Measurements from ENCODE around the gene PITX1. TPM values are rescaled to one million over a fixed set of nuclear protein-coding genes. Genes with fewer than 3 reads are reported as not detected.

Gene PITX1
- polyA plus RNA-seq, 3 donors: not detected

- Histone ChIP-seq H3K9ac (ENCODE audit: insufficient read depth, low read length, poor library complexity, severe bottlenecking) (no peak overlapping the region), H3K4me1 (ENCODE audit: control insufficient read depth in 1 of 2, insufficient read depth in 2 of 2, low read length in 2 of 2) (no peaks in the 10 kb centered on the region), H4K20me1 (ENCODE audit: insufficient read depth, low read length) (no peaks in the 10 kb centered on the region), H3K27ac (ENCODE audit: low read depth in 1 of 2, low read length in 2 of 2) (no peak overlapping the region), H3K4me3 (replicated peaks in 1 of 3; ENCODE audit: low read depth in 2 of 3, low read length in 3 of 3) (no peak overlapping the region), H2AFZ (ENCODE audit: insufficient read depth, low read depth, low read length, poor library complexity, severe bottlenecking) (no peak overlapping the region), H3K4me2 (replicated peaks; ENCODE audit: extremely low read depth, low read length, poor library complexity, severe bottlenecking) (no peak overlapping the region), H3K36me3 (replicated peaks in 1 of 2; ENCODE audit: control insufficient read depth in 1 of 2, insufficient read depth in 2 of 2, low read length in 2 of 2) (no peaks in the 10 kb centered on the region), H3K9me3 (replicated peaks in 1 of 2; ENCODE audit: control insufficient read depth in 1 of 2, insufficient read depth in 1 of 2, low read length in 2 of 2) (peaks cover 0 to 3% of the 10 kb centered on the region in 2 donors), H3K79me2 (ENCODE audit: insufficient read depth, low read length) (no peaks in the 10 kb centered on the region), H3K27me3 (ENCODE audit: control insufficient read depth in 2 of 2, insufficient read depth in 2 of 2, low read length in 2 of 2) (peaks cover 24 to 61% of the 10 kb centered on the region in 2 donors)
- H3K9me3 Mint-ChIP-seq: peaks cover 0 to 2% (median 0%) of the 10 kb centered on the region in 7 donors
- no peak for DNase-seq
- H3K27me3 Mint-ChIP-seq (ENCODE audit: low read depth in 3 of 3): peaks cover 59 to 76% (median 66%) of the 10 kb centered on the region in 3 donors
- TF ChIP-seq CTCF (IDR thresholded peaks at IDR 0.05): no peak
- peak overlapping the region in 1 of 2 donors; percentile 32 for H3K4me3 Mint-ChIP-seq
- no peaks in the 10 kb centered on the region for H3K36me3 Mint-ChIP-seq
- 75% methylated on average over 8 of the region's 8 CpGs for WGBS (ENCODE audit: insufficient coverage)
- H3K4me1 Mint-ChIP-seq: peaks cover 4% of the 10 kb centered on the region
- intact Hi-C loops (cut with micrococcal nuclease): no loop called here
- H3K27ac Mint-ChIP-seq: no peak overlapping the region
These were observed 20.0 kb upstream of the PITX1 start for GRCh38 chr5:135053989-135054388.

- H3K36me3 ChIP-seq (replicated peaks in 1 of 2; ENCODE audit: control insufficient read depth in 1 of 2, insufficient read depth in 2 of 2, low read length in 2 of 2): no peaks in the 10 kb centered on the region
- Mint-ChIP-seq H3K36me3 (no peaks in the 10 kb centered on the region), H3K27ac (no peak overlapping the region), H3K4me1 (peaks cover 4% of the 10 kb centered on the region), H3K4me3 (peak overlapping the region in 1 of 2 donors; percentile 62), H3K9me3 (peaks cover 0 to 2% (median 0%) of the 10 kb centered on the region in 7 donors), H3K27me3 (ENCODE audit: low read depth in 3 of 3) (peaks cover 64 to 81% (median 72%) of the 10 kb centered on the region in 3 donors)
- no peak overlapping the region for H3K27ac ChIP-seq (ENCODE audit: low read depth in 1 of 2, low read length in 2 of 2)
- H3K9ac ChIP-seq (ENCODE audit: insufficient read depth, low read length, poor library complexity, severe bottlenecking): no peak overlapping the region
- 50% methylated on average over 1 of the region's 3 CpGs for WGBS (ENCODE audit: insufficient coverage)
- no peak for DNase-seq
- no peak overlapping the region for H3K4me2 ChIP-seq (replicated peaks; ENCODE audit: extremely low read depth, low read length, poor library complexity, severe bottlenecking)
- H3K4me3 ChIP-seq (replicated peaks in 1 of 3; ENCODE audit: low read depth in 2 of 3, low read length in 3 of 3): no peak overlapping the region
- no peak for TF ChIP-seq CTCF (IDR thresholded peaks at IDR 0.05)
- H2AFZ ChIP-seq (ENCODE audit: insufficient read depth, low read depth, low read length, poor library complexity, severe bottlenecking): no peak overlapping the region
- peaks cover 0 to 3% of the 10 kb centered on the region in 2 donors for H3K9me3 ChIP-seq (replicated peaks in 1 of 2; ENCODE audit: control insufficient read depth in 1 of 2, insufficient read depth in 1 of 2, low read length in 2 of 2)
- intact Hi-C loops (cut with micrococcal nuclease): no loop called here
- no peaks in the 10 kb centered on the region for H3K4me1 ChIP-seq (ENCODE audit: control insufficient read depth in 1 of 2, insufficient read depth in 2 of 2, low read length in 2 of 2)
- H4K20me1 ChIP-seq (ENCODE audit: insufficient read depth, low read length): no peaks in the 10 kb centered on the region
- no peaks in the 10 kb centered on the region for H3K79me2 ChIP-seq (ENCODE audit: insufficient read depth, low read length)
- H3K27me3 ChIP-seq (ENCODE audit: control insufficient read depth in 2 of 2, insufficient read depth in 2 of 2, low read length in 2 of 2): peaks cover 24 to 69% of the 10 kb centered on the region in 2 donors
These were observed 19.2 kb upstream of the PITX1 start for GRCh38 chr5:135053278-135053677.
